Left hindlimb (tissue), 1 donor: ENCODE data around the gene DRD2.

Experiments
- DNase-seq: peaks from one replicate; pipeline ENCODE4 v3.0.0-alpha.2; 2018

The DRD2 gene

GRCh38 chr11:113397212-113397611 is 78.0 kb downstream of the DRD2 start:
- DNase-seq, result no peak

GRCh38 chr11:113396690-113397089 is 78.5 kb downstream of the DRD2 start:
- no peak for DNase-seq

GRCh38 chr11:113395782-113396336 is 79.3 kb downstream of the DRD2 start:
- DNase-seq, result no peak

DNA sequence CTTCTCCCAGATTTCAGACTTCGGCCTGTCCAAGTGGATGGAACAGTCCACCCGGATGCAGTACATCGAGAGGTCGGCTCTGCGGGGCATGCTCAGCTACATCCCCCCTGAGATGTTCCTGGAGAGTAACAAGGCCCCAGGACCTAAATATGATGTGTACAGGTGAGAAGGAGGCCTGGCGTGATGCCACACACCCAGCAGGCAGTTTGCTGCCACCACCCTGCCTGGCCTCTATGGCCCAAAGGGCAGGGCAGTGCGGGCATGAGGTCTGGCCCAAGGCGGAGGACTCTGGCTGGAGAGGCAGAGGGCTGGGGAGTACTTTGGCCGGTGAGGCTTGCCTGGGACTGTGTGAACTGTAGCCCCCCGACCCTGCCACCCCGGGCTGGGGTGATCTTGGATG is 80.3 kb downstream of the DRD2 start:
- no peak for DNase-seq

DNA sequence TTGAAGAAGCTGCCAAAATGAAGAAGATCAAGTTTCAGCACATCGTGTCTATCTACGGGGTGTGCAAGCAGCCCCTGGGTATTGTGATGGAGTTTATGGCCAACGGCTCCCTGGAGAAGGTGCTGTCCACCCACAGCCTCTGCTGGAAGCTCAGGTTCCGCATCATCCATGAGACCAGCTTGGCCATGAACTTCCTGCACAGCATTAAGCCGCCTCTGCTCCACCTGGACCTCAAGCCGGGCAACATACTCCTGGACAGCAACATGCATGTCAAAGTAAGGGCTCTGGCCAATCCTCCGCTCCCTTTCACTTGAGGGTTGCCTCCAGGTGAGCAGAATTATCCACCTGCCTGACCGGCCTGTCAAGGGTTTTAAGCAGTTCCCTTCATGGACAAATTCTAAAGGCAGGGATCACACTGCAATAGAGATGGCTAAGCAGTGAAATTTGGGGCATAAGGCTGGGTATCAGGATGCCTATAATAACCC is 81.7 kb downstream of the DRD2 start:
- no peak for DNase-seq

GRCh38 chr11:113392236-113392921 is 82.8 kb downstream of the DRD2 start:
- no peak for DNase-seq

- no peak for DNase-seq
These were observed 85.9 kb downstream of the DRD2 start for GRCh38 chr11:113389272-113389671.

GRCh38 chr11:113387605-113388211 is 87.5 kb downstream of the DRD2 start, which contains the start of gene ANKK1:
Gene ANKK1 (plus strand): TSS chr11:113387779. CDS start chr11:113387885, 106 bp downstream.
- no peak for DNase-seq

DNA sequence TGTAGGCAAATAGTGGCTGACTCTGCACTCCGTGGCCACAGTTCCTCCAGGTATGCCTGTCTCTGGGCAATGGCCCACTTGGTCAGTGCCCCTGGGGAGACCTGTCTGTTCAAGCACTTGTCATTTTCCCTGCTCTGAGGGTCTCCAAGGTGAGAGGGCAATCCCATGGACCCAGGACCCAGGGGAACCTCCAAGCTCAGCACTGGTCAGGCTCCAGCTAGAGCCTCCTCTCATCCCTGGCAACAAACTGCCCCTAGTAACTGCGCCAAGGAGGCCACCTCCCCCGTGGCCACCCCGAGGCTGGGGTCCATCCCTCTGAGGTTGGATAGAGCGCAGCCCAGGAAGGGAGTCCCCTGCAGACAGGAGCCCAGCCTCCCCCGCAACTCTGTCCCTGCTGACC is 88.3 kb downstream of the DRD2 start:
- no peak for DNase-seq

DNA sequence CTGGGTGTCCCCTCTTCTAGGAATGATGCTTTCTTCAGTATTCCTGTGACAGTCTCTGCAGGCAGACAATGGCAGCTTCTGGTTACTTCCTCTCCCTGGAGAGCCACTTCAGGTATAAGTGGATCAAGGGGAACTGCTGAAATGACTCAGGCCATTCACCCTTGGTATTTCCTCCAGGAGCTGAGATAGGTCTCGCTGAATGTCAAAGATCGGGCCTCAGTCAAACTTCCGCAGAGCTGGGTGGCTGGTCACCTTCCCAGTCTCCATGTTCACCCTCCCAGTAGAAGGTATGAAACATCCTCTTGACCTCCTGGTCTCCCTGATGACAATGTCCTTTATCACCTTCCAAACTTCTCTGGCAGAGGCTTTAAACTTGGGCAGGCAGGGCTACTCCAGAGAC is 89.4 kb downstream of the DRD2 start:
- DNase-seq, result no peak

DNA sequence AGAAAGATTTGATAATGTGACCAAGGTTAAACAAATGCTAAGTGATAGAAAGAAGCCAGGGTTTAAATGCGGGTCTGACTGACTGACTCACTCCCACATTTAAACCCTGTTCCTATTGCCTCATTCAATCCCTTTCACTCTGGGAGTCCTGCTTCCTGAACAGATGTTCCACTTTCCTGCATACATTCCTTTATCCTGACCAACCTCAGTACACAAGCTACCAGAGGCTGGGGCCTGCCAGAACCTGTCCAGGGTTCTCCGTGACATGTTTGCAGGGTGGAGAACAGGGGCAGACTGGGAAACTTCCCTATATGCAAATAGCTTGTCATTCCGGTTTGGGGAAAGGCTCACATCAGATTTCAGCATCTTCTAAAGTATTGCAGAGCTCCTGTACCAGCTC is 90.6 kb downstream of the DRD2 start:
- DNase-seq, result no peak

DNA sequence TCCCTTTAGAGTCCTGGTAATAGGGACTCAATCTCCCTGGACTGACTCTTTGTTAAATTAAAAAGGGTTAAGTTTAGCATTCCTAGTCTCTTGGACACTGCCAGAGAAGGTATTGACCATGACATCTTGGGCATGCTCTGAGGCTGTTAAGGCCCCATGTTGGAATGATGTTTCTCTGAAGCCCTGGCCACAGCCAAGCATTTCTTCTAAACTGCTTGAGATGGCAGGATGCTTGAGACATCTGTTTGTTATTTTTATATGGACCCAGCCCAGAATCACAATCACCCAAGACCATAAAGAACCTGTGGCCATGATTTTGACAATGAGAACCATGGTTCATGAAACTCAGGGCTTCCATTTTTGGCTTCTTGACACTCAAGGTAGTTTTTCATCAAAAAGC is 93.1 kb downstream of the DRD2 start:
- DNase-seq, result no peak

DNA sequence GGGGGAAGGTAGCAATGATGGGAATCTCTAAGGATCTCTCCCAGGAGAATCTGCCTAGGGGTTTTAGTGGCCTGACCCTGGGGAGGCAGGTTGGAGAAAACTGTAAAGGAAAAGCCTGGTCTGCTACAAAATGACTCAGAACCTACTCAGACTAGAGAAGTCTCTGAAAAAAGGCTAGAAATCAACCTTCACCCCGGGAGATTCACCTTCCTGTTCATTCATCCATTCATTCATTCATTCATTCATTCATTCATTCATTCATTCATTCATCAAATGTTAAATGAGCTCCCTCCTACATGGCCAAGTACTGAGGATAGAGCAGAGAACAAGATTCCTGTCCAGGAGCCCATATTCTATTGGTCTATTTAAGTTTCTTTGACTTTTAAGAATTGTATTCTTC is 96.5 kb downstream of the DRD2 start:
- no peak for DNase-seq

- DNase-seq, result no peak
These were observed 97.4 kb downstream of the DRD2 start for GRCh38 chr11:113377681-113378412.

DNA sequence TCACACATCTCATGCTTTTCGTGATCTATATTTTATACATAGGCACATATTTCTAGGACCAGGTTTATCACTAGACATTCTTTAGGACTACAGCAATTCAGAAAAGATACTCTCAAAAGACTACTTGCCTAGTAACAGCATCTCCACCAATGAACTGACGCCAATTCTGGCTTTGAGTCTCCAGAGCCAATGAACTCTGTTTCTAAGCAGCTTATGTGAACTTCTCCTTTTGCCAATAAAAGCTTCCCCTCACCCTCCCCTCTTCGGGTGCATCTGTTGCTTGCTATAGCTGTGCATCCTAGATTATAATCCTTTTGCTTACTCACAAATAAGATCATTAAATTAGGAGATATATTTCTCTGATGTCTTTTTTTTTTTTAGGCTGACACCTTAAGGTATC is 99.0 kb downstream of the DRD2 start:
- DNase-seq, result no peak

- DNase-seq, result no peak
These were observed 99.8 kb downstream of the DRD2 start for GRCh38 chr11:113375402-113375801.

DNA sequence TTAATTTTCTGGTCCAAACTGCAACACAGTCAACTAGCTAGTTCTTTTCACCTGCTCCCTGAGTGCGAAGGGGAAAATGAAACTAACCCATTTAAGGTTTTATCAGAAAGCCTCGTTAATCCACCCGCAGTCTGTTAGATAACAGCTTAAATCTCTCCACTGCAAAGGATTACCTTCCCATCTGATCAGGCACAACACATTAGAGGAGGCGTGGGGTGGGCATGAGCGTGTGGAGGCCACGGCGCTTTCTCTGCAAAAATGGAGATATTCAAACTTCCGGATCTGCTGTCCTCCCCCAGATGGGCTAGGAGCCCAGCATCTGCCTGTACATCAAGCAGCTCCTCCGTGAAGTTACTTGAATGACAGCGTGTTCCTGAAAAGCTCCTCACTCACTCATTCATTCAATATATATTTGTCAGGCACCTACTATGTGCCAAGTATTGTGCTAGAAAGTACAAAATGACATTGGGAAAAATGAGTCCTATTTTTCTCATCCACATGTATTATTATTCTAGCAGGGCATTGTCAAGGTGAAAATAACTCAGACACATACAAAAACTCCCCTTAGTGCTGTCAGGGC is 101.1 kb downstream of the DRD2 start:
- no peak for DNase-seq

GRCh38 chr11:113373306-113373705 is 101.9 kb downstream of the DRD2 start:
- DNase-seq, result no peak

GRCh38 chr11:113372309-113372708 is 102.9 kb downstream of the DRD2 start:
- DNase-seq, result no peak

- DNase-seq, result no peak
These were observed 104.6 kb downstream of the DRD2 start for GRCh38 chr11:113370634-113371033.

DNA sequence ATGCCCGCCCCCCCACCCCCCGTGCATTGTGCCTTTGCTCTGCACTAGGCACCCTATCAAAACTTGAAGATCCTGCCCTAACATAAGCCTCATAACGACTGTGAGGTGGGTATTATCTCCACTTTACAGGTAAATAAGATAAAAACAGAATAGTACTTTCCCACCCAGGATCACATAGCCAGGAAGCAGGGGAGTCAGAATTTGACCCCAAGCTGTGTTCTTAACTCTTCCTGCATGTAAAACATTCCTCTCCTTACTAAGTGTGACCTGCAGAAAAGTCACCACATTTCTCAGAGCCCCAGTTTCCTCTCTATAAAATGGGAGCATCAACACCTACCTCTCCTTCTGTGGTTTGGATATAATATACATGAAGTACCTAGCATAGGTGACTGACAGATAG is 105.8 kb downstream of the DRD2 start:
- no peak for DNase-seq

DNA sequence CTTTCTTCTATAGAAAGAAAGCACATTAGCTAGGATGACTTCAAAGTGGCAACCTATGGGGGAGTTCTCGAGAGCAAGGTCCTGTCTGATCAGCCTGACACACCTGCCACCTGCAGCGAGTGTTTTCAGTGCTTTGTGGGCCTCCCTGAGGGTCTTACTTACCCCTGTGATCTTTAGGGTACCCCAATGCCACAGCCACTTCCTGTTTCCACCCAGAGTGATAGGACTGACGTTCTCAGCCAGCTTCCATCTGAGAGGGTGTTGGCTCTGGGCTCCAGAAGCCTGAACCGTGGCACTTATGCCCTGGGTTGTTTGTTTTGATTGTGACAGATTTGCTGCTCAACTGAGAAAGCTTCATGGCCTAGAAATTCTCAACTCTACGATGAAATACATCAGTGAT is 109.3 kb downstream of the DRD2 start:
- no peak for DNase-seq

DNA sequence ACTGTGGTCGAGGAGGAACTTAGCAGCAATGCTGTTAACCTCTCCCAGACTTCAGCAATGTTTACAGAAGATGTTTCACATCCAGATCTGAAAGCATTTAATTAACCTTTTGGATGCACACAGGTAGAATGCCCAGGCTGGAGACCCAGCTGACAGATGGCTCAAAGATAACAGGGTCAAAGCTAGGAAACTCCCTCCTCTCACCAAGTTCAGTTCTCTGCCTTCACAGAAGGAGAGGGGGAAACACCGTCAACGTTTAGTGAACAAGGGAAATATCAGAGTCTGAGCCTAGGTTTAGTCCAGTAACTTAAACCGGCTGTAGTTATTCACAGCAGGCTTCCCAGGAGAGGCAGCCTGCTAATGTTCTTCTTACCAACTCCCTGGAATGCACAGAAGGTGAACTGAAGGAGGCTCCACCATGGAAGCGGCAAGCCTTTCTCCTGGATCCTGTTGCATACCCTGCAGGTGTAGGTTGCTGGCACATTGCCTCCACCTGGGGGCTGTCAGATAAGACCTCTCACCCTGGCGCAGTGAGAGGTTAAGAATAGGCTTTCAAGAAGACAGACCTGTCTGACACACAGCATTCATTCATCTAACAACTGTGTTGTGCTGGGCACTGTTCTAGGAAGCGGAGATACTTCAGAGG is 111.1 kb downstream of the DRD2 start:
- no peak for DNase-seq
